ENCODE measurements around the gene MT1G.
"Not testable (repeated sequence)": the region's sequence is repeated elsewhere in the genome, so short reads cannot be mapped to it uniquely, and the experiment has no call there.

The MT1G gene

DNA sequence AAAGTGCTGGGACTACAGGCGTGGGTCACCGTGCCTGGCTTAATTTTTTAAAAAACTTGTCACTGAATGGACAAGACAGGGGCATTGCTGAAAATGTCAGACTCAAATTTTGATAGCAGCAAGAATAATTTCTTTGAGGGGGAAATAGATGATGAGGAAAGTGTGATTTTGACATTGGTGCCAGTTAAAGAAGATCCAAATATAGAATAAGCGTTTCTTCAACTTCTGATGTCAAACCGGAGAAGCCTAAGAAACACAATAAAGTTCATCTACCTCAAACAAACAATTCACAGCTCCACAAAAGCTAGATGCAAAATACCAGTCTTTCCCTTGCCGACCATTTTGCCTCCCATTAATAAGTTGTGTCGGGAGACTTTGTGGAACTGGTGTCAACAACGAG is 18.9 kb upstream of the MT1G start:
- in situ Hi-C loops (cut with MboI; ENCODE audit: low sequenced_read_pairs), result no loop called here

DNA sequence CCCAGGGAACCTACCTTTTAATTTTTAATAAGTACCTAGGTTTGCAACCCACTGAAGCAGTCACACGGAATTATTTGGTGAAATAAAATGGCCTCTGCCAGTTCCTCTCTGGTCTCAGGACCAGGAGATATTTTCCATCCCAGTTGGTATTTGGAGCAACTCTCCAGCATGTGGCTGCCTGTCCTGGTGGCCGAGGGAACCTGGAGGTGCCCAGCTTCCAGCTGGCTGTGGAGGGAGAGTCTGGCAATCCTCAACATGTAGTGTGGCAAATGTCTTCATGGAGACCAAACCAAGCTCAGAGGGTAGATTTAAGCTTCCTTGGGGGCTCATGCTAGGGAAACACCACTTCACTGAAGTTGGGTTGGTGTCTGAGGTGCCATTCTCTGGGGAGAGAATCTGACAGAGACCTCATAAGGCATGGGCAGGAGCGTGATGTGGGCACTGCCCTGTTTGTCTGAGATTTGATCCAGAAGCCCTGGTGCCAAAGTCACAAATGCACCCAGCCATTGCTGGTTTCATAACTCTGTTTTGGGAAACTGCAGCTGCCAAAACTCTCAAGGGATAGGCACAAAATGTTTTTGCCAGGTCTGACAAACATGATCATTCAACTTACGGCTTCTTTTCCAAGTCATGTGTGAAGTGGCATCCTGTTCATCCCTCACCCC is 17.2 kb upstream of the MT1G start:
- in situ Hi-C loops (cut with MboI; ENCODE audit: low sequenced_read_pairs), result no loop called here

DNA sequence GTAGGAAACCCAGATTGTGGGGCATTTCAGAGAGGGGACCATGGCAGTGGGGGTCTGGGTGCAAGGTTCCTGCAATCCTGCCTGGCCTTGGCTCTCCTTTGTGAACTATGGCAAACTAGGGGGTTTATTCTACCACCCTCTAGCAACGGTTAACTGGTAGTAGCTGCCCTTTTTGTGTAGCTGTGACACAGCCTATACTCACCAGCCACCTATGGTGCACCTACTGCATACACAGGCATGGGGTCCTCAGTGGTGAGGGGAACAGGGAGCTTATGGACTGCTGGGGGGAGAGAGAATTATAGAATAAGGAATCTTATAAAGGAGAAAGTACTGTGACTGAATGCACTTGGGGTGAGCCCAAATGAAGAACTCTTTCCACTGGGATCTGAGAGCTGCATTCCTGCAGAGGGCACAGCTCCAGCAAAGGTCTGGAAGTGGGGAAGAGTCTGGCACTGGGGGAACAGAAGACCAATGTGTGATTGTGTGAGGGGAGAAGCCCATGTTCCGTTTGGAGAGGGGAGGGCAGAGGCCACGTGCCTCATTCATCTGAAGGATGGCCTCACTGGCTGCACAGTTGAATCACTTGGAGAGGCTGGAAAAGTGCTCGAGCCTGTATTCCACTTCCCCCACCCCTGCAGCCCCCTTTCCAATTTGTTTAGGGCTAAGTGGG is 16.5 kb upstream of the MT1G start:
- in situ Hi-C loops (cut with MboI; ENCODE audit: low sequenced_read_pairs), result no loop called here

DNA sequence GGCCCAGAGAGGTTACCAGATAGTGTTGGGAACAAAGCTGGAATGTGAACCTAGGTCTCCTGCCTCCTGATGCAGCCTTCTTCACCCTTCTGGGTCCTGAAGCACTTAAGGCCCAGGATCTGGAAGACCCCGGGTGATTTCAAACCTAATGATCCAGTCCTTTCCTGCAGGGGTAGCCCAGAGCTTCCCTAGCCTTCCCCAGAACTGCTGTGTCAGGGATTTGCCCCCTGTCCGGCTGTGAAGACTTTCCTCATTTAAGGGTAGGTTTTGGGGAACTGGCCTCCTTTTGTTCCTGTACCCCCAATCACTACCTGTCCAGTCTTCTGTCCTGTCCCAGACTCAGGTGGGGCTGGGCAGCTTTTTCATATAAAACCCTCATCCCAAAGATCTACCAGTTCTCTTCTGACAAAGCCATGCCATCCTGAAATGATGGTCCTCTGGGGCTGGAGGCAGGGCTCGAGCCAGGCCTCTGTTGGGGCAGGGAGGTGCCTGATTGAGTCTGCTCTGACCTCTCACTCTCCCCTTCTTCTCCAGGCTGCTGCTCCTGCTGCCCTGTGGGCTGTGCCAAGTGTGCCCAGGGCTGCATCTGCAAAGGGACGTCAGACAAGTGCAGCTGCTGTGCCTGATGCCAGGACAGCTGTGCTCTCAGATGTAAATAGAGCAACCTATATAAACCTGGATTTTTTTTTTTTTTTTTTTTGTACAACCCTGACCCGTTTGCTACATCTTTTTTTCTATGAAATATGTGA is 15.7 kb upstream of the MT1G start:
- in situ Hi-C loops (cut with MboI; ENCODE audit: low sequenced_read_pairs), result no loop called here

DNA sequence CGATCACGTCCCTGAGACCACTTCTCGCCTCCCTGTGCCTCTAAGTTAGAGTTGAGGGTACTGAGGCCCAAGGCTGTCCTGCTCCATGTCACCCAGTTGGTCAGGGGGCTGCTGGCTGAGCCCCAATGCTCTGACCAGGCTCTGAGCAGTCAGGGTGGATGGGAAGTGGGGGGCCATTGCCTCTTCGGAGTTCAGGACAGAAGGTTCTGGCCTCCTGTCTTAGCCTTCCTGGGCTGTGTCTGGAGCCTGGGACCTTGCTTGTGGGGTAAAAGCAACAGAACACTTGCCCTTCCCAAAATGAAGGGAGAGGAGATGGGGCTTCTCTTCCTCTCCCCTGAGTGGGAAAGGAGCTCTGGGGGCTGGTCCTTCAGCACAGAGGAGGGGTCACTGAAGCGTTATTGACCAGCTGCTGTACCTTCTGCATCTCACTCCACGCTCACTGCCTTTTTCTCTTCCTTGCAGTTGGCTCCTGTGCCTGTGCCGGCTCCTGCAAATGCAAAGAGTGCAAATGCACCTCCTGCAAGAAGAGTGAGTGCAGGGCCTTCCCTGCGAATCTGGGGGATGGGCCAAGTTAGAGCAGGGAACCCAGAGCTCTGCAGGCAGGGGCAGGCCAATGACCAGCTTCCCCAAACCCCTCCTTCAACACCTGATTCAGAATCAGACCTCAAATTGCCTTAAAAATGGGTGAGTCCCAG is 15.0 kb upstream of the MT1G start:
- in situ Hi-C loops (cut with MboI; ENCODE audit: low sequenced_read_pairs), result no loop called here

DNA sequence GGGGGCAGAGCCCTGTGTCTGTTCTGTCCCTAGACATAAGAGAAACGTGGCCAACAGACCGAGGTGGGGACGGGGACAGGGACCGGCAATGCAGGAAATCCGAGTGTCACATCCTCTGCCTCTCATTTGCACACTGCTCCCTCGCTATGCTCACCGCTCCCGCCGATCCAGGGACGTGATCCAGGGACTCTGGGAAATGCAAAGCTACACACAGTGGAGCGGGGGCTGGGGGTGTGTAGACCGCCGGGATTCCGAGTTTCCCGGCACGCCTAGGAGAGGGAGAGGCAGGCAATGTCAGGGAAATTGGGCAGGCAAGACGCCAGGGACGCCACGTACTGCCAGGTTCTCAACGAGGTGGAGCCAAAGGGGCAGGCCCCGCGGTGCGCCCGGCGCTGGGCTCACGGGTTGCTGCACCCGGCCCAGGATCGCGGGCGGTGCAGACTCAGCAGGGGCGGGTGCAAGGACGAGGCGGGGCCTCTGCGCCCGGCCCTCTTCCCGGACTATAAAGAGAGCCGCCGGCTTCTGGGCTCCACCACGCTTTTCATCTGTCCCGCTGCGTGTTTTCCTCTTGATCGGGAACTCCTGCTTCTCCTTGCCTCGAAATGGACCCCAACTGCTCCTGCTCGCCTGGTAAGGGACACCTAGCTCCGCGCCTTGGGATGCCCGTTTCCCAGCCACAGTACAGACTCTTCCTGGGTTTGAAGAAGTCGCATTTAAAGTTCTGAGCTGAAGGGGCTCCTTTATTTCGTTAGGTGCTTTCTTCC is 14.3 kb upstream of the MT1G start, which contains the start of gene MT1X:
TSS of gene MT1X (plus strand) at position 532 of the 764 bp plus-strand sequence. CDS start at position 603, 71 bp downstream.
- in situ Hi-C loops (cut with MboI; ENCODE audit: low sequenced_read_pairs), result no loop called here

DNA sequence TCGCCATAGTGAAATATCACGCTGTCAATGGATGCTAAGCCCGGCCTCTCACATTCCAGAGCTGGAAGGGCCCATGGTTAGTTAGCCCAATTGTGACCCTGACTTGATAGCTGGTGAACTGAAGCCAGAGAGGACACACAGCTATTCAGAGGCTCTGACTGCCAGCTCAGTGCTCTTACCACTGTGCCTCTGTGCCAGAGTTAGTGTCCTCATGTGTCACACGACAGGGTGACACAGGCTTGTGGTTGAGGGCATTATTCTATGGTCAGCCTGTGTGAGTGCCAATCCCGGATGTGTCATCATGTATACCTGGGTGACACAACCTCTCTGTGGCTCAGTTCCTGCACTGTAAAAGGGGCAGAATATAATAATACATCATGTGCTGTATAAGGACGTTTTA is 12.0 kb upstream of the MT1G start:
- in situ Hi-C loops (cut with MboI; ENCODE audit: low sequenced_read_pairs), result no loop called here

DNA sequence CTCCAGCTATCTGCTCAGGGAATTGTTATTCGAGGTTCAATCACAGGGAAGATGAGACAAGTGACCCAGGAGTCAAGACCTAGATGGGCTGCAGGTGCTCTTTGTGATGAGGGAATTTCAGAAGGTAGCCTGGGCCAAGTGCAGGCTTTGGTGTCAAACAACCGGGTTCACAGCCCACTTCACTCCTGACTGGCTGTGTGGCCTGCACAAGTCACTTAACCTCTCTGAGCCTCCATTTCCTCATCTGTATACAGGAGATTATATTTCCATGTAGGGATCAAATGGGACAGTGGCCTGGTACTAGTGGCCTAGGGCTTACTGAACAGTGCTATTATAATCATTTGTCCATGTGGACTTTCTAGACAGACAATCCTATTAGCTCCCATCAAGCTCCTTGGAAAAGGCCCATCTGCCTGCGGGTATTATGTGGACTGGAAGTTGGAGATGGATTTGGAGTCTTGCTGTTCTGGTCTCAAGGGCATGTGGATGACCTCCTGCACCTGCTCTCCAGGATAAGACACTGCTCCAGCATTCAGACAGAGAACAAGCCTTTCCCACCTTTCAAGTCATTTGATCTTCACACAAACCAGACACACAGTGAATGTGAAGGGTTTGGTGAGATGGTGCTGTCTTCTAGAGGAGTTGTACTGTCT is 11.3 kb upstream of the MT1G start:
- in situ Hi-C loops (cut with MboI; ENCODE audit: low sequenced_read_pairs), result no loop called here

DNA sequence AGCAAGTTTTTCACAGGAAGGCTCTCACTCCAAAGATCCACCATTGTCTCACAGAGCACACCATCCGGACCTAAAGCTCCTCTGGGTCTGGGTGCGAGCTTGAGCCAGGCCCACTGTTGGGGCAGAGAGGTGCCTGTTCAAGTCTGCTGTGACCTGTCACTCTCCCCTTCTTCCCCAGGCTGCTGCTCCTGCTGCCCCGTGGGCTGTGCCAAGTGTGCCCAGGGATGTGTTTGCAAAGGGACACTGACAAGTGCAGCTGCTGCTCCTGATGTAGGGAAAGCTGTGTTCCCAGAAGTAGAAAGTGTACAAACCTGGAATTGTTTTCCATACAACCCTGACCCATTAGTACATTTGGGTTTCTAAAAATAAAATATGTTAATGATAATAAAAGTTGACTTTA is 9.6 kb upstream of the MT1G start:
- in situ Hi-C loops (cut with MboI; ENCODE audit: low sequenced_read_pairs), result no loop called here

DNA sequence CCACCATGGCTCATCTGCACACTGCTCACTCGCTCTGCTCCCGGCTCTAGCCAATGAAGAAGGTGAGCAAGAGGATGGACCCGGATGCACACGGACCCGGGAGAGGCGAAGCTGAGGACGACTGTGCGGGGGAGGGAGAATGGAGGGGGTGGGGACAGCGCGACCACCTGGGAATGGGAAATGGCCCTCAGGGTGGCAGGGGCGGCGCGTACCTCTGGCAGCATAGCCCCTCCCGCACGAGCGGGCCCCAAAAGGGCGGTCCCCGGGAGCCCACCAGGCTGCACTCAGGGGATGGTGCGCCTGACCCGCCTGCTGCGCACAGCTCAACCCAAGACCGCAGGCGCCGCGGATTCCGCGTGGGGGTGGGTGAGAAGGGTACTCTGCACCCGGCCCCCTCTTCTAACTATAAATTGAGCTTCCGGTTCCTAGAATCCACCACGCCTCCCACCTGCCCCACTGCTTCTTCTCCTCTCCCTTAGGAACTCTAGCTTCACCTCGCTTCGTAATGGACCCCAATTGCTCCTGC is 7.9 kb upstream of the MT1G start:
- in situ Hi-C loops (cut with MboI; ENCODE audit: low sequenced_read_pairs), result no loop called here

DNA sequence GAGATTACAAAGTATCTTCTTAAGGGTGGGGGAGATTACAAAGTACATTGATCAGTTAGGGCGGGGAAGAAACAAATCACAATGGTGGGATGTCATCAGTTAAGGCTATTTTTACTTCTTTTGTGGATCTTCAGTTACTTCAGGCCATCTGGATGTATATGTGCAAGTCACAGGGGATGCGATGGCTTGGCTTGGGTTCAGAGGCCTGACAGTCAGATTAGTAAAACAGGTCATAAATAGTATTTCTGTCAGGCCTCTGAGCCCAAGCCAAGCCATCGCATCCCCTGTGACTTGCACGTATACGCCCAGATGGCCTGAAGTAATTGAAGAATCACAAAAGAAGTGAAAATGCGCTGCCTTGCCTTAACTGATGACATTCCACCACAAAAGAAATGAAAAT is 6.7 kb upstream of the MT1G start:
- in situ Hi-C loops (cut with MboI; ENCODE audit: low sequenced_read_pairs), result not testable (repeated sequence)

DNA sequence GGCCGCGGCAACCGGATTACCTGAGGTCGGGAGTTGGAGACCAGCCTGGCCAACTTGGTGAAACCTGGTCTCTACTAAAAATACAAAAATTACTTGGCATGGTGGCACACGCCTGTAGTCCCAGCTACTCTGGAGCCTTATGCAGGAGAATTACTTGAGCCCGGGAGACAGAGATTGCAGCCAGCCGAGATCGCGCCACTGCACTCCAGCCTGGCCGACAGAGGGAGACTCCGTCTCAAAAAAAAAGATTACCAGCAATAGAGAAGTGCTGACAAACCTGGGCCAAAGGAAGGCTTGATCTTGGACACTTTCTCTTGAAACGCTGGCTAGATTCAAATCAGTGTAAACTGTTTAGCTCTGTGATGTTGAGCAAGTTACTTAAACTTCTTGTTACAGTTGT is 6.1 kb upstream of the MT1G start:
- in situ Hi-C loops (cut with MboI; ENCODE audit: low sequenced_read_pairs), result no loop called here

DNA sequence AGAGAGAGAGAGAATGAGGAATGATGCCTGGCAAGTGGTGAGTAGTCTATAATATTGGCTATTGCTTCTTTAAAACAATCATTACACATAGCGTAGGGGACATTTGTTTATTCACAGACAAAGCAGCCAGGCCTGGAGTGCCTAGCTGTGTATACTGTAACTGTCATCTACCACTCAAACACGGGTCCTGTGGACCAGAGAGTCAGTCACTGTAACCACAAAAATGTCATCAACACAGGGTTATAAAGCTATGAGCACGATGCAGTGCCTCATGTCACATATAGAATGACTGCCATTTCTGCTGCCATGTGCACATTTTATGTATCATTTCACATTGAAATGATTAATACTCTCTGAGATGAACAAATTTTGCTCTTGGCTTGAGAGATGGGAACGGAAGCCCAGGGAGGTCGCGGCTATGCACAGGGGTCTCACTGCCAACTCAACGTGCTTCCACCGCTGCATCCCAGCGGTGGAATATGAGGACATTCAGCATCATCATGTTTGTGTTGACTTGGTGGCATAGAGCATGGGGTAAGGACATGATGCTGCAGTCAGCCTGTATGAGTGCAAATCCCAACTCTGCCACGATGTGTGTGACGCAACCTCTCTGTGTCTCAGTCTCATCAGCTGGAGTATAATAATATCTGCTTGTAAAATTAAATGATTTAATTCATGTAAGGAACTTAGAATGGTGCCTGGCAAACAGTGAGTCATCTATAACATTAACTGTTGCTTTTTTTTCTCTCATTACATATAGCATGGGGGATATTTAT is 5.1 kb upstream of the MT1G start:
- in situ Hi-C loops (cut with MboI; ENCODE audit: low sequenced_read_pairs), result no loop called here

DNA sequence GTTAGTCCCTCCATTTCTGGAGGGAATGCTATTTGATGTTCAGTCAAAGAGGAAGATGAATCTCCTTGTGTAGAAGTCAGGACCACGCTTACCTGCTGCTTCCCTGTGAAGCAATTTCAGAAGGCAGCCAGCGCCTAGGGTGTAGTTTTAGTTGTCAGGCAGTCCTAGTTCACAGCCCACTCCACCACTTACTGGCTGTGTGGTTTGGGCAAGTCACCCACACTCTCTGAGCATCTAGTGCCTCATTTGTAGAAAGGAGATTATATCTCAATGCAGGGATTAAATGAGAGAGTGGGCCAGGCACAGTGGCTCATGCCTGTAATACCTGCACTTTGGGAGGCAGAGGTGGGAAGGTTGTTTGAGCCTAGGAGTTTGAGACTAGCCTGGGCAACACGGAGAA is 4.3 kb upstream of the MT1G start:
- in situ Hi-C loops (cut with MboI; ENCODE audit: low sequenced_read_pairs), result not testable (repeated sequence)

DNA sequence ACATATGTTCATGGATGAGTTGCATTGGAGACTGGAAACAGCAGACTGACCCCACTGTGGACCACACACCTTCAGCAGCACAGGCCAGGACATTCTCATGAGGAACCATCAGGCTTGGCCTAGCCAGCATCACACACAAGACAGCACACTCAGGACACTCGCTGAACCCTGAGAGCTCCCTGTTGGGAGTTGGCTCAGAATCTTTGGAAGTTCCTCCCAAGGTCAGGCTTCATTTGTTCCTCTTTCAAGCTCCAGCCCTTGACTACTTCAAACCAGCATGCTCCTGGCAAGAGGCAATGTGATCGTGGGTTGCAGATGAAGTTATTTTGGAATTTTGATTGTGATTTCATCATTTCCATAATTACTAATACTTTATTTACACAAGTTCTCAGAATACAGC is 3.8 kb upstream of the MT1G start:
- in situ Hi-C loops (cut with MboI; ENCODE audit: low sequenced_read_pairs), result not testable (repeated sequence)

DNA sequence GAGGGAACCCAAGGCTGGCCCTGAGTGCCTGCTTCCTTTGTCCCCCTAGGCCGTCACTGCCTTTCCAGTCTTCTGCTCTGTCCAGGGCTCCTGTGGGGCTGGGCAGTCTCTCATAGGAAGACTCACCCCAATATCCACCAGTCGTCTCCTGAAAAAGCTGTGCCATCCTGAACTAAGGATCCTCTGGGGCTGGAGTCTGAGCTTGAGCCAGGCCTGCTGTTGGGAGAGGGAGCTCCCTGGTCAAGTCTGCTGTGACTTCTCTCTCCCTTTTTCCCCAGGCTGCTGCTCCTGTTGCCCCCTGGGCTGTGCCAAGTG is 2.7 kb upstream of the MT1G start:
- in situ Hi-C loops (cut with MboI; ENCODE audit: low sequenced_read_pairs), result no loop called here

DNA sequence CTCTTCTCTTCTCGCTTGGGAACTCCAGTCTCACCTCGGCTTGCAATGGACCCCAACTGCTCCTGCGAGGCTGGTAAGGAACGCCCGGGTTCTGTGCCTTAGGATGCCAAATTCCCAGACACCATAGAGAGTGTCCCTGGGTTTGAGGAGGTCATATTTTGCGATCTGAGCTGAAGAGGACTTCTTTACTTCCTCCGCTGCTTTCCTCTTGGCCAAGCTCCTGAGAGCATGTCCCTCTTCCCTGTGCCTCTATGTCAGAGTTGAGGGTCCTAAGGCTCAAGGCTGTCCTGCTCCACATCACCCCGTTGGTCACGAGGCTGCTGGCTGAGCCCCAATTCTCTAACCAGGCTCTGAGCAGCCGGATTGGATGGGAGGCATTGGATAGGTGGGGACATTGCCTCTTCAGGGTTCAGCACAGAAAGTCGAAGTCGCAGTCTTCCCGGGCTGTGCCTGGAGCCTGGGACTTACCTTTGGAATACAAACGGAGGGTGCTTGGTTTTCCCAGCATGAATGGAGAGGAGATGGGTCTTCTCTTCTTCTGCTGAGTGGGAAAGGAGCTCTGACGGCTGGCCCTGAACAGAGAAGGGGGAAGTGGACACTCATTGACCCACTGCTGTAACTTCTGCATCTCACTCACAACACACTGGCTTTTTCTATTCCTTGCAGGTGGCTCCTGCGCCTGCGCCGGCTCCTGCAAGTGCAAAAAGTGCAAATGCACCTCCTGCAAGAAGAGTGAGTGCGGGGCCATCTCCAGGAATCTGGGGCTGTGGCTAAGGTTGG is 2.2 kb upstream of the MT1G start:
- in situ Hi-C loops (cut with MboI; ENCODE audit: low sequenced_read_pairs), result no loop called here

DNA sequence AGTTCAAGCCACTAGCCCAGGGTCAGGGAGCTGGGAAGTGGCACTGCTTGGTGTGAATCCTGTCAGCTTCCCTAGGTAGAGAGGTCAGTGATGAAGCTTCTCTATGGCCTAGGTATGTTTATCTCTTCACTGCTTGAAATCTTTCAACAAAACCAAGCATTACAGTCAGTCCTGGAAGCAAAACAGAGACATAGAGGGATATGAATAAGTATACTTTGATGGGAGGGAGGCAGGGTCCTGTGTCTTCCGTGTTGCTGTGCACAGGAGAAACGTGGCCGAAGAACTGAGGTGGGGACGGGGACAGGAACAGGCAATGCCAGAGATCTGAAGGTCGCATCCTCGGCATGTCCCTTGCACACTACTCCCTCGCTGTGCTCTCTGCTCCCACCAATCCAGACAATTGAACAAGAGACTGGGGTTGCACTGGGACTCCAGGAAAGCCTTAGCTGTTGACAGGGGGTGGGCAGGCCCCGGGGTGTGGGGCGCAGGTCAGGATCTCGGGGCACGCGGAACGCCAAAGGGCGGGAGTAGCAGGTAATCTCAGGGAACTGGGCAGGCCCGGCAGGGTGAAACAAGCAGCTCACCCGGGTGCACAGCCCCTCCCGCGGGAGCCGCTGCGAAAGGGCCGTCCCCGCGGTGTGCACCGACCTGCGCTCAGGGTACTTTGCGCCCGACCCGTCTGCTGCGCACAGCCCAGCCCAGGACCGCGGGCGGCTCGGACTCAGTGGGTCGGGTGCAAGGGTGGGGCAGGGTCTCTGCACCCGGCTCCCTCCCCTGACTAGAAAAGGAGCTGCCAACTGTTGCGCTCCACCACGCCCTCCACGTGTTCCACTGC is 1.4 kb upstream of the MT1G start, which contains the start of gene MT1H:
TSS of gene MT1H (plus strand) at position 810 of the 835 bp plus-strand sequence. CDS start 71 bp downstream, outside the sequence.
- in situ Hi-C loops (cut with MboI; ENCODE audit: low sequenced_read_pairs), result no loop called here

Measured in HL-60/S4 treated with phorbol 12-myristate 13-acetate at 8.2 ng/mL for 4 days and 3 days (cell line).